Endothelial cell (in vitro differentiated cells): Measurements from ENCODE around the gene MED16. TPM values are rescaled to one million over a fixed set of nuclear protein-coding genes. Genes with fewer than 3 reads are reported as not detected.

ENCODE experiments used
- DNase-seq: peaks from one replicate; pipeline ENCODE4 v3.0.0; 2021; ENCODE audit warnings: low spot score
- H3K27ac Mint-ChIP-seq: one replicate; pipeline ENCODE4 v1.8.0; 2021; ENCODE audit warnings: mixed read lengths, inconsistent platforms; ENCODE audit not compliant: unreplicated experiment
- H3K27me3 Mint-ChIP-seq: one replicate; pipeline ENCODE4 v1.8.0; 2021; ENCODE audit warnings: mild to moderate bottlenecking, moderate library complexity, mixed read lengths, inconsistent platforms; ENCODE audit not compliant: unreplicated experiment
- H3K36me3 Mint-ChIP-seq: one replicate; pipeline ENCODE4 v1.8.0; 2021; ENCODE audit warnings: mild to moderate bottlenecking, low read depth, mixed read lengths, inconsistent platforms; ENCODE audit not compliant: unreplicated experiment
- H3K4me1 Mint-ChIP-seq: one replicate; pipeline ENCODE4 v1.8.0; 2021; ENCODE audit warnings: mild to moderate bottlenecking, mixed read lengths, inconsistent platforms; ENCODE audit not compliant: unreplicated experiment
- H3K4me3 Mint-ChIP-seq: one replicate; pipeline ENCODE4 v1.8.0; 2021; ENCODE audit warnings: mild to moderate bottlenecking, mixed read lengths, inconsistent platforms; ENCODE audit not compliant: unreplicated experiment
- H3K9me3 Mint-ChIP-seq: one replicate; pipeline ENCODE4 v1.8.0; 2021; ENCODE audit warnings: mixed read lengths, inconsistent platforms; ENCODE audit not compliant: unreplicated experiment
- total RNA-seq: library from RNA; stranded (reverse); fragmentation: NEBNext Ultra II Directional; extraction: Animal tissue kit (Norgen Biotek cat#: 25700); gene quantifications from one replicate; pipeline ENCODE4 v1.2.1, GENCODE V29; 2021; ENCODE audit not compliant: unreplicated experiment
- TF ChIP-seq, protein P1 (sequence below): fragments of 200-600 bp; sonication (generic); IDR thresholded peaks from one replicate; pipeline ENCODE4 v1.5.0; 2021; ENCODE audit warnings: antibody characterized with exemption; ENCODE audit not compliant: unreplicated experiment

Gene MED16
- total RNA-seq, 1 donor from 2014 or later: 66.5 TPM

DNA sequence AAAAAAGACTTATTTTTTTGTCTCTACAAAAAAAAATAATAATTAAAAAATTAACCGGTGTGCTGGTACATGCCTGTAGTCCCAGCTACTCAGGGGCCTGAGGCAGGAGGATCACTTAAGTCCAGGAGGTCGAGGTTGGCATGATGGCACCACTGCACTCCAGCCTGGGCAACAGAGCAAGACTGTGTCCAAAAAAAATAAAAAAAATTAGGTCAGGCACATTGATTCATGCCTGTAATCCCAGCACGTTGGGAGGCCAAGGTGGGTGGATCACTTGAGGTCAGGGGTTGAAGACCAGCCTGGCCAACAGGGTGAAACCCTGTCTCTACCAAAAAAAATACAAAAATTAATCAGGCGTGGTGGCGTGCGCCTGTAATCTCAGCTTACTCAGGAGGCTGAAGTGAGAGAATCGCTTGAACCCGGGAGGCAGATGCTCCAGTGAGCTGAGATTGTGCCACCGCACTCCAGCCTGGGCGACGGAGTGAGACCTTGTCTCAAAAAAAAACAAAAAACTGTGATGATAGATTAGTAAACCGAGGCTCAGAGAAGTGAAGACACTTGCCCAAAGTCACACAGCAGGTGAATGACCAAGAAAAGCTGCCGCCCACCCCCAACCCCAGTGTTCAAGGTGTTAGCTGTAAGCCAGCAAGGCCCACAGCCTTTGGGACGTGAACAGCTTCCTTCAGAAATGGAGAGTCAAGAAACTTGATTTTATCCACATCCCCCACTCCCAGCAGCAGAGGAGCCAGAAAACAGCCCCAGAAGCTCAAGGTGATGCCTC lies 9.6 kb upstream of the MED16 start:
- Mint-ChIP-seq H3K27ac (no peak overlapping the region), H3K36me3 (peaks cover 3% of the 10 kb centered on the region), H3K27me3 (peaks cover 4% of the 10 kb centered on the region), H3K9me3 (no peaks in the 10 kb centered on the region), H3K4me3 (no peak overlapping the region), H3K4me1 (no peaks in the 10 kb centered on the region)
- TF ChIP-seq, protein P1, sequence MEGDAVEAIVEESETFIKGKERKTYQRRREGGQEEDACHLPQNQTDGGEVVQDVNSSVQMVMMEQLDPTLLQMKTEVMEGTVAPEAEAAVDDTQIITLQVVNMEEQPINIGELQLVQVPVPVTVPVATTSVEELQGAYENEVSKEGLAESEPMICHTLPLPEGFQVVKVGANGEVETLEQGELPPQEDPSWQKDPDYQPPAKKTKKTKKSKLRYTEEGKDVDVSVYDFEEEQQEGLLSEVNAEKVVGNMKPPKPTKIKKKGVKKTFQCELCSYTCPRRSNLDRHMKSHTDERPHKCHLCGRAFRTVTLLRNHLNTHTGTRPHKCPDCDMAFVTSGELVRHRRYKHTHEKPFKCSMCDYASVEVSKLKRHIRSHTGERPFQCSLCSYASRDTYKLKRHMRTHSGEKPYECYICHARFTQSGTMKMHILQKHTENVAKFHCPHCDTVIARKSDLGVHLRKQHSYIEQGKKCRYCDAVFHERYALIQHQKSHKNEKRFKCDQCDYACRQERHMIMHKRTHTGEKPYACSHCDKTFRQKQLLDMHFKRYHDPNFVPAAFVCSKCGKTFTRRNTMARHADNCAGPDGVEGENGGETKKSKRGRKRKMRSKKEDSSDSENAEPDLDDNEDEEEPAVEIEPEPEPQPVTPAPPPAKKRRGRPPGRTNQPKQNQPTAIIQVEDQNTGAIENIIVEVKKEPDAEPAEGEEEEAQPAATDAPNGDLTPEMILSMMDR: no peak
- no peak for DNase-seq

DNA sequence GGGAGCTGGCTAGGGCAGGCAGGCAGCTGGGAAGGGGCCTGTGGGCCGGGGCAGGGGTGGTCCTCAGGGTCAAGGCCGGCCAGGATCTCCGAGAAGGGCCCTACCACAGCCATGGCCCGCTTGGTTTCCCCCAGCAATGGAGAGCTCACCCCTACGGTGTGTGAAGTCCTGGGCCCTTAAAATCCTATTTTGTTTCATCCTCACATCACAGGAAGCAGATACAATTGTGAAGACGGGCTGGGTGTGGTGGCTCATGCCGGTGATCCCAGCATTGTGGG lies 9.0 kb upstream of the MED16 start:
- Mint-ChIP-seq H3K4me3 (no peak overlapping the region), H3K27me3 (peaks cover 4% of the 10 kb centered on the region), H3K9me3 (no peaks in the 10 kb centered on the region), H3K4me1 (no peaks in the 10 kb centered on the region), H3K36me3 (peaks cover 3% of the 10 kb centered on the region), H3K27ac (no peak overlapping the region)
- TF ChIP-seq, protein P1: no peak
- DNase-seq: no peak

DNA sequence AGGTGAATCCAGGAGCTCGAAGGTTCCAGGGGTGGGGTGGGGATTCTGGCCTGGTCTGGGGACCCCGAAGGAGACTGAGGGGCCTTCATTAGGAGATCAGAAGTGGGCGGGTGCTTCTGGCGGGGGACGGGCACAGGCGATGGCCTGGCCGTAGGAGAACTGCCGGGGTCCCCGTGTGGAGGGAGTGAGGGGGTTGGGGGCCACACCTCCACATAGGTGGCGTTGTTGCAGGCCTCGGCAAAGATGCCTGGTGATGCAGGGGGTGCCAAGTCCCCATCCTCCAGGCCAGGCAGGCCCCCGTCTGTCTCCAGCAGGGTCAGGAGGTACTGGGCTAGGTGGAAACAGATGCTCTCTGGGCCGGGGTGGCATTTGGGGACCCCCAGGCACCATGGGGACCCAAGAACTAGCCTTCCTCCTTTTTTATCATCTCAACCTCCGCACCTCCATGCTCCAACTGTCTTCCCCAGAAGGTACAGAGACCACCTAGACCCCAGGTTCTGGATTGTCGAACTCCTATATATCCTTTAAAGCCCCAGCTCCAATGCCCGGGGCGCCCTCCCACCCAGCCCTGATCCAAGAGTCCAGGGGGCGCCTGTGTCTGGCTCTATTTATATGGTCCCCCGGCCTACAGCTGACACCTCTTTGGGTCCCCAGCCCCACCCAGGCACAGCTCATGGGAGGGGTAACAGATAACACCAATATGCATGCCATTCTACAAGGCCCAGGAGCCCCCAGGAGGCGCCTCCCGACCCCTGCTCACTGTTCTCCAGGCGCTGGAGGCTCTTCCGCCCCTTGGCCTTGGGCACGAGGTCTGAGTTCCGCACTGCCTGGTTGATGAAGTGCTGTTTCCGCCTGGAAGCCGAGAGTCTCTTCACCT lies 8.5 kb upstream of the MED16 start:
- Mint-ChIP-seq H3K4me1 (no peaks in the 10 kb centered on the region), H3K36me3 (peaks cover 3% of the 10 kb centered on the region), H3K27me3 (peaks cover 4% of the 10 kb centered on the region), H3K9me3 (no peaks in the 10 kb centered on the region), H3K27ac (no peak overlapping the region), H3K4me3 (no peak overlapping the region)
- DNase-seq: no peak
- TF ChIP-seq, protein P1: no peak

DNA sequence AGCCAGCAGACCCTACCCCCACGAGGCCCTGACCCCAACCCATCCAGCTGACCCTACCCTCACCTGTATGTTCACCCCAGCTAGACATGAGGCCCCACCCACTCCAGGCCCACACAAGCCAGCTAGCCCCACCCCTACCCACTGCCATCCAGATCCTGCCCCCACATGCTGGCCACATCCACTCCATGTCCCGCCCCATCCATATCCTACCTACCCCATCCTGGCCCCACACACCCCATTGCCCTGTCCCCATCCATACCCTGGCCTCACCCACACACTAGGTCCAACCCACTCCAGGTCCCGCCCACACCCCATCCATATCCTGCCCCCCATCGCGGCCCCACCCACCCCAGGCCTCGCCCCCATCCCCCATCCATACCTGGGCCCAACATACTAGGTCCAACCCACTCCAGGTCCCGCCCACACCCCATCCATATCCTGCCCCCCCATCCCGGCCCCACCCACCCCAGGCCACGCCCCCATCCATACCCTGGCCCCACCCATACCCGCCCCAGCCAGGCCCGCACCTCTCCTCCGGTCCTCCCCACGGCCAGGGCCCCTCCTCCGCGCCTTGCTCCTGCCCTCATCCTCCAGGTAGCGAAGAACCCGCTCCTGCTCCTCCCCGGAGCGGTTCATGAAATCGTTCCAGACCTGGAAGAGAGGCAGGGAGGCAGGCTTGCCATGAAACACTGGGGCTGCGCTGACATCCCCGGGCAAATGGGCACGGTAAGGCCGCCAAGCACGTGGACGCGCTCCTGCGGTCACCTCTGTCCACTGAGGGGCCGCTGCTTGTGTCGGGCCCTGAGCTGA lies 7.5 kb upstream of the MED16 start:
- H3K4me3 Mint-ChIP-seq: no peak overlapping the region

More for the DNA sequence above, 7.5 kb upstream of the MED16 start:
- Mint-ChIP-seq H3K27ac (no peak overlapping the region), H3K4me1 (no peaks in the 10 kb centered on the region), H3K27me3 (peaks cover 4% of the 10 kb centered on the region), H3K36me3 (peaks cover 3% of the 10 kb centered on the region), H3K9me3 (no peaks in the 10 kb centered on the region)
- no peak for DNase-seq
- TF ChIP-seq, protein P1: no peak
